DMS79 (cell line): Measurements from ENCODE around the gene SUN5.

Source experiments
- DNase-seq: peaks from one replicate; lab custom pipeline; 2025; lab: John Stamatoyannopoulos, UW

Gene SUN5

DNA sequence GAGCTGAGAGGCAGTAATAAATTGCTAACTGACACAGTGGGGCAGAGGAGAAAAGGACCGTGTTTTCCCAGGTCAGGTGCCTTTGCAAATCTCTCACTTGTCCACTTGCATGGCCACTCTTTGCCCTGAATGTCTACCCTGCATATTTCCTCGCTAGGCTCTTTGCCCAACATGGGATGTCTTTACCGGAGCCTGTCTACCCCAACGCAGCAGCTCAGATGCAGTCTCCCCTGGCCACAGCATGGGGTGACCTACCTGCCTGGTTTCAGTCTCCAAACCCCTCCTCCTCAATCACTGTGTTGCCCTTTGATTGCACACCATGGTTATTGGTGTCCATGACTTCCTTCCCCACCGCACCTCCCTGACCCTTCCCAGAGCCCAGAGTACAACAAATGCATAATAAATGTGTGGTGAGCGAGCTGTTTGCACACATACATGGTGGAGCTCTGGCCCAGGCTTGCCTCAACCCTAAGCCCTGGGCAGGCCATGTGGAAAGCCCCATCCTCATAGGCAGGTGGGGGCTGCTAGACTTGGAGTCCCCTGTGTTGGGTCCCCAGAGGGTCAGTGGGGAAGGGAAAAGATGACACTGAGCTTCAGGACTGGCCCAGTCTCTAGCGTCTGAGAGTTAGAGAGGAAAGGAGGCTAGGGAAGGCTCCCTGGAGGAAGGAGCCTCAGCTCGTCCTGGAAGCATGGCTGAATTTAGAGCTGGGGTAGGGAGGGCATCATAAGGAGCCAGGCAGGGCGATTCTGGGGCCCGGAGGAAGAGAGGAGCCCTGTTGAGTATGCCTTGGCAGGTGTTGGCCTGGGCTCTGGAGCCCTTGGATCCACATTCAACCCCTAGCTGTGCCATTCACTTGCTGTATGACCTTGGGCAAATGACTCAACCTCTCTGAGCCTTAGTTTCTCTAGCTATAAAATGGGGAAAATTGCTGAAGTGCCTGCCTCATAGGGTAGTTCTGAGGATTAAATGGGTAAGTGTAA, 22.8 kb upstream of the SUN5 start:
- no peak for DNase-seq

- no peak for DNase-seq
These were observed 22.0 kb upstream of the SUN5 start for GRCh38 chr20:33026072-33026778.

DNA sequence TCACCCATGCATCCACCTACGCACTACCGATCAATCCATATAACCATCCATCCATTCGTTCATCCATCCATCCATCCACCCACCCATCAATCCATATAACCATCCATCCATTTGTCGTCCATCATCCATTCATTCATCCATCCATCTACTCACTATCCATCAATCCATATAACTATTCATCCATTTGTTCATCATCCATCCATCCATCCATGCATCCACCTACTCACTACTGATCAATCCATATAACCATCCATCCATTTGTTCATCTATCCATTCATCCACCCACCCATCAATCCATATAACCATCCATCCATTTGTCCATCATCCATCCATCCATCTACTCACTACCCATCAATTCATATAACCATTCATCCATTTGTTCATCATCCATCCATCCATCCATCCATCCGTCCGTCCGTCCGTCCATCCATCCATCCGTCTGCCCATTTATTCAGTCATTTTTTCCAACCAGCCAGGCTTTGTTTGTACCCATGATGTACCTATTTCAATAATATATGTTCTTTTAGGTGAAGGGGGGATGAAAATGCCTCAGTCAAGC, 21.2 kb upstream of the SUN5 start:
- DNase-seq, result no peak

GRCh38 chr20:33024609-33025317, 20.5 kb upstream of the SUN5 start:
- no peak for DNase-seq

DNA sequence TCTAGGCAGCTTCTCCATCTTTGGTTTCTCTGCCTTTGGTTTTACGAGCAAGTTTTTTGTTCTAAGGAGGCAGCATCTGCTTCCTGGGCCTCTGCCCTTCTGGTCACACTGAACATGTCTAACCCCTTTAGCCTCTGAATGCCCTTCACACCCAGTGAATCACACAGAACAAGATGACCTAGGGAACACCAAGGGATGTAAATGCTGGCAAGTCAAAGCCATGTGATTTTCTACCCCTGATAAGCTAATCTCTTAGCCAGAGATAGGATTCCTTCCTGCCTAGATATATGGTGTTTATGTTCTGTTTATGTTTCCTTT, 20.0 kb upstream of the SUN5 start:
- DNase-seq, result no peak

GRCh38 chr20:33023439-33024242, 19.4 kb upstream of the SUN5 start:
- no peak for DNase-seq

- DNase-seq, result no peak
These were observed 18.6 kb upstream of the SUN5 start for GRCh38 chr20:33022694-33023438.

DNA sequence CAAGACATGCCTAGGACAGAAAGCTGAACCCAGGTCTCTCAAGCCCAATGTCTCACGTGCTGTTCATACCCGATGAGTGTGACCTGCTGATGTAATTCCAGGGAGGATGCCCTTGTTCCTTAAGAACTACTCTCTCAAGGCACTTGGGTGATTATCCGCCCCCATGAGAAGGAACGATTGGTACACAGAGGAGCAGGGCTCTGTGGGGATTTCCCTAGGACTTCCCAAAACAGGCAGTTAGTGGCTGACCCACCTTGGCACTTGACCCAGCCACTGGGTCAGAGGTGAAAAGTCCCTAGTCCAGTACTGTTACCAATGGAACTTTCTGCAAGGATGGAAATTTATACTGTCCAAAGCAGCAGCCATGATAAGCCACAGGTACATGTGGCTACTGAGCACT, 18.1 kb upstream of the SUN5 start:
- DNase-seq, result no peak

GRCh38 chr20:33021879-33022278, 17.6 kb upstream of the SUN5 start:
- no peak for DNase-seq

DNA sequence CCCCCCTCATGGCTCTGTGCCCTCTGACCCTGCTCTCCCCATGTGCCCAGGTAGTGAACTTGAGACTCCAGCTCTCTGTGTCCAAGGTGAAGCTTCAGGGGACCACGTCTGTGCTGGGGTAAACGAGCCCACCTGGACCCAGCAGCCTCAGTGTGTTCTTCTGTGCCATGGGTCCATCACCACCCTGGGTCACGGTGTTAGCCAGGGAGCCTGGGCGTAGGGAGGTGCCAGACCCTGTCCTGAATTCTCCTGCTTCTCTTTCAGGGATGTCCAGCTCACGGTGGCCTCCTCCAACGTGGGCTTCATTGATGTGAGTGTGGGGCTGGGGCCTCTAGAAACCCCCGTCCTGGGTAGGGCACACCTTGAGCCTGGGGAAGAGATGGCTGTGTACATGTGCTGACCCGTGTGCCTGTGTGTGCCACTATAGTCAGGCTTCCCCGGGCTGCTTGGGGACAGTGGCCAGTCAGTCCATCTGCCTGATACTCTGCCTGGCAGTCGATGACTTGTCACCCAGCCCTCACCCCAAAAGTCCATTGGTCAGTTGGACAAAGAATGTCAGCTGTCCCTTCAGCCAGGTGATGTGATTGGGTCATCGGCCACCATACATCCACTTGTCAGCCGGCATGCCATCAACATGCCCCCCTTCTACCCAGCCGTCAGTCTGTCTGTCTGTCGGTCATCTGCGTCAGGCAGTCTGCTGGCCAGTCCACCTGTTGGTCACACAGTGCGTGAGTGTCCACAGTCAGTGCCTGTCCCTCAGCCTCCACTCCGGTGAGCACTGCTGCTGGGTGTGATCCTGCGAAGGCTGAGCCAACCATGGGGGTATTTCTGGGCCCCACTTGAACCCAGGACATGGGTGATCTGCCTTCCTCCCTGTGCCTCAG, 16.3 kb upstream of the SUN5 start:
- DNase-seq, result no peak

DNA sequence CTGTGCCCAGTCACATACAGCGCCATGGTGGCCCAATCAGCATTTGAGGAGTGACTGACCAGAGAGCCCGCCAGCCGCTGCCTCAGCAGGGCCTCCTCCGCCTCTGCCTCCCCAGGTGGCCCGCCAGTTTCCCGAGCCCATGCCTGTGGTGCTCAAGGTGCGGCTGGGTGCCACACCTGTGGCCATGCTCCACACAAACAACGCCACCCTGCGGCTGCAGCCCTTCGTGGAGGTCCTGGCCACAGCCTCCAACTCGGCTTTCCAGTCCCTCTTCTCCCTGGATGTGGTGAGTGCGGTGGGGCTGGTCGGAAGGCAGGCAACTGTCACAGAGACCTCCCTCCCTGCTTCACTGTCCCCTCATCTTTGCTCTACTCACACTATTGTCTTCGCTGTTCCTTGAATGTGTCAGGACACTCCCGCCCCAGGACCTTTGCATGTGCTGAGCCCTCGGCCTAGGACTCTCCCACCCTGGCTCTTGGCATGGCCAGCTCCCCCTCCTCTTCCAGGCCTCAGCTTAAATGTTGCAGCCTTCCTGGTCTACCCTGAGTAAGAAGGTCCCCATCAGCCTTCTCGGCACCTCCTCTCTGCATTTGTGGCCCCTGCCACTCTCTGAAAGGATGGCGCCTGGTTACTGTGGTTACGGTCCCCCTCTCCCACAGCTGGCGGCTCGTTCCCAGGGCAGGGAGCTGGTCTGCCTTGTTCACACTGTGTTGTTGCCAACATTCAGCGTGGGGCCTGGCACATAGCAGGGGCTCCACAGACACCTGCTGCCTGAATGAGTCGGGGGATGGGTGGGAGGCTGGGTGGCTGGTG, 15.4 kb upstream of the SUN5 start:
- no peak for DNase-seq

GRCh38 chr20:33018169-33018931, 14.1 kb upstream of the SUN5 start:
- no peak for DNase-seq

- no peak for DNase-seq
These were observed 13.3 kb upstream of the SUN5 start for GRCh38 chr20:33017542-33017941.

DNA sequence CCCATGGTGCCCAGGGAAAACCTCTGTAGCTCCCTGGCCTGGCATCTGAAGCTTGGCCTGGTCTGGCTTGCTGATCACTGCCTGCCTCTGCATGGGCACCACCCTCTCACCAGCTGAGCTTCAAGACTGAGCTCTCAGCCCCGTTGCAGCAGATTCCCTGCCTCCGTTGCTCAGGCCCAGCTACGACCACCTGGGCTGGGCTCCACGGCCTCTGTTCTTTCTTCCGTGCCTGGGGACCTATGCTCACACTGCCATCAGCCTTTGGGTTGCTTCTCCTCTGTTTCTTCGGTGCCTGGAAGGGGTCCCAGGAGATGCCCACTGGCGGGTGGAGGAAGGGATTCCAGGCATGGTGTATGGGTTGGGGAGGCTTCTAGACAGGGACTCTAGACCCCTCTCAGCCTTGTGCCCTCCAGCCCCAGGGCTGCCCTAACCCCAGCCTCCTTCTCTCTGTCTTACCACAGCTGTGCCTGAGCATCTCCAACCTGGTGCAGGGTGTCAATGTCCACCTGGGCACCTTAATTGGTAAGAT, 12.4 kb upstream of the SUN5 start:
- DNase-seq, result no peak

GRCh38 chr20:33015700-33016580, 11.7 kb upstream of the SUN5 start:
- DNase-seq, result no peak

DNA sequence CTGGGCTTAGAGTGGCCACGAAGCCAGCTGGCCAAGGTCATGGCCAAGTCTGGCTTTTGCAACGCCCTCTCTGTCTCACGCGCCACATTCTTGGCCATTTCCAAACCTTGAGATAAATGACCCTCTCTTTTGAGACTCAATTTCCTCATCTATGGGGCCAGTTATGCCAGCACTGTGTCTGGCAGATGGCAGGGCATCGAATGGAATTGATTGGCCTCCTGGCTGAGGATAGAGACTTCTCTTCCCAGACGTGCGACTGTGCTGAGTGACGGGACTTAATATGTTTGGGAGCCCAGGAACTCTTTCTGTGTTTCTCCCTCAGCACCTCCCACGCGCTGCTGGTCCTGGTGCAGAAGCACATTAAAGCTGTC, 10.9 kb upstream of the SUN5 start:
- no peak for DNase-seq
